ENCODE measurements around the gene PFKFB3. TPM values are rescaled to one million over a fixed set of nuclear protein-coding genes. Genes with fewer than 3 reads are reported as not detected.

Gene PFKFB3
- total and polyA plus RNA-seq, 2 of the 13 experiments (the other 11 are each of a cell fraction or from before 2014, with no cell fraction given): 1.2 to 13.3 TPM

- TF ChIP-seq ZNF547 (CRISPR knock-in tag; IDR thresholded peaks at IDR 0.05) (peak; percentile 94; the same call in 1 of the 2 replicates), ZNF235 (CRISPR knock-in tag; IDR thresholded peaks at IDR 0.05; ENCODE audit: borderline replicate concordance) (no peak), ZBTB20 (CRISPR knock-in tag; IDR thresholded peaks at IDR 0.05; ENCODE audit: borderline replicate concordance, low read depth) (0 out of 2 replicates have a peak, but pooled peaks have one; percentile 13), PAX8 (CRISPR knock-in tag; IDR thresholded peaks at IDR 0.05; ENCODE audit: borderline replicate concordance) (0 out of 2 replicates have a peak, but pooled peaks have one; percentile 28), ZKSCAN1 (IDR thresholded peaks at IDR 0.05; ENCODE audit: low read length) (peak; percentile 55), ZNF441 (CRISPR knock-in tag; IDR thresholded peaks at IDR 0.05; ENCODE audit: borderline replicate concordance) (peak; percentile 62; the same call in 1 of the 2 replicates), ZNF749 (CRISPR knock-in tag; IDR thresholded peaks at IDR 0.05; ENCODE audit: borderline replicate concordance) (peak; percentile 96), ARID4A (CRISPR knock-in tag; IDR thresholded peaks at IDR 0.05; ENCODE audit: borderline replicate concordance) (peak; percentile 87), ZZZ3 (CRISPR knock-in tag; IDR thresholded peaks at IDR 0.05; ENCODE audit: borderline replicate concordance) (0 out of 2 replicates have a peak, but pooled peaks have one; percentile 46), ZFP36L1 (CRISPR knock-in tag; IDR thresholded peaks at IDR 0.05) (peak; percentile 94), ZNF709 (CRISPR knock-in tag; IDR thresholded peaks at IDR 0.05) (peak; percentile 89), ATF1 (CRISPR knock-in tag; IDR thresholded peaks at IDR 0.05) (peak; percentile 54; the same call in 1 of the 2 replicates), TMF1 (CRISPR knock-in tag; IDR thresholded peaks at IDR 0.05; ENCODE audit: low read depth) (no peak), HES4 (CRISPR knock-in tag; IDR thresholded peaks at IDR 0.05; ENCODE audit: borderline replicate concordance) (peak; percentile 86; the same call in 1 of the 2 replicates), MTA1 (CRISPR knock-in tag; IDR thresholded peaks at IDR 0.05; ENCODE audit: borderline replicate concordance) (peak; percentile 80), GABPB1 (CRISPR knock-in tag; IDR thresholded peaks at IDR 0.05) (peak; percentile 78; the same call in 1 of the 2 replicates), FOSL1 (CRISPR knock-in tag; IDR thresholded peaks at IDR 0.05; ENCODE audit: borderline replicate concordance) (no peak), HDAC1 (CRISPR knock-in tag; IDR thresholded peaks at IDR 0.05) (peak; percentile 86), FOXK1 (CRISPR knock-in tag; IDR thresholded peaks at IDR 0.05; ENCODE audit: borderline replicate concordance, low read depth) (peak; percentile 39; the same call in 1 of the 2 replicates)
- TF ChIP-seq, protein P1, sequence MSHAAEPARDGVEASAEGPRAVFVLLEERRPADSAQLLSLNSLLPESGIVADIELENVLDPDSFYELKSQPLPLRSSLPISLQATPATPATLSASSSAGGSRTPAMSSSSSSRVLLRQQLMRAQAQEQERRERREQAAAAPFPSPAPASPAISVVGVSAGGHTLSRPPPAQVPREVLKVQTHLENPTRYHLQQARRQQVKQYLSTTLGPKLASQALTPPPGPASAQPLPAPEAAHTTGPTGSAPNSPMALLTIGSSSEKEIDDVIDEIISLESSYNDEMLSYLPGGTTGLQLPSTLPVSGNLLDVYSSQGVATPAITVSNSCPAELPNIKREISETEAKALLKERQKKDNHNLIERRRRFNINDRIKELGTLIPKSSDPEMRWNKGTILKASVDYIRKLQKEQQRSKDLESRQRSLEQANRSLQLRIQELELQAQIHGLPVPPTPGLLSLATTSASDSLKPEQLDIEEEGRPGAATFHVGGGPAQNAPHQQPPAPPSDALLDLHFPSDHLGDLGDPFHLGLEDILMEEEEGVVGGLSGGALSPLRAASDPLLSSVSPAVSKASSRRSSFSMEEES (CRISPR knock-in tag; IDR thresholded peaks at IDR 0.05): peak; percentile 58
- TF ChIP-seq, protein P2, sequence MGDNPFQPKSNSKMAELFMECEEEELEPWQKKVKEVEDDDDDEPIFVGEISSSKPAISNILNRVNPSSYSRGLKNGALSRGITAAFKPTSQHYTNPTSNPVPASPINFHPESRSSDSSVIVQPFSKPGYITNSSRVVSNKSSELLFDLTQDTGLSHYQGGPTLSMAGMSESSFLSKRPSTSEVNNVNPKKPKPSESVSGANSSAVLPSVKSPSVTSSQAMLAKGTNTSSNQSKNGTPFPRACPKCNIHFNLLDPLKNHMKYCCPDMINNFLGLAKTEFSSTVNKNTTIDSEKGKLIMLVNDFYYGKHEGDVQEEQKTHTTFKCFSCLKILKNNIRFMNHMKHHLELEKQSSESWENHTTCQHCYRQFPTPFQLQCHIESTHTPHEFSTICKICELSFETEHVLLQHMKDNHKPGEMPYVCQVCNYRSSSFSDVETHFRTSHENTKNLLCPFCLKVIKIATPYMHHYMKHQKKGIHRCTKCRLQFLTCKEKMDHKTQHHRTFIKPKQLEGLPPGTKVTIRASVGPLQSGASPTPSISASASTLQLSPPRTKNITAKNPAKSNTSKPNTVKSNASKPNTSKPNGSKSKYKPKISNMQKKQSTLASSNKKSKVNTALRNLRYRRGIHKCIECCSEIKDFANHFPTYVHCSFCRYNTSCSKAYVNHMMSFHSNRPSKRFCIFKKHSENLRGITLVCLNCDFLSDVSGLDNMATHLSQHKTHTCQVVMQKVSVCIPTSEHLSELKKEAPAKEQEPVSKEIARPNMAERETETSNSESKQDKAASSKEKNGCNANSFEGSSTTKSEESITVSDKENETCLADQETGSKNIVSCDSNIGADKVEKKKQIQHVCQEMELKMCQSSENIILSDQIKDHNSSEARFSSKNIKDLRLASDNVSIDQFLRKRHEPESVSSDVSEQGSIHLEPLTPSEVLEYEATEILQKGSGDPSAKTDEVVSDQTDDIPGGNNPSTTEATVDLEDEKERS (CRISPR knock-in tag; IDR thresholded peaks at IDR 0.05): no peak
Observed at GRCh38 chr10:6202684-6203330, at the start of gene PFKFB3 (continued).
